ENCODE results near the gene GINS3. TPM values are rescaled to one million over a fixed set of nuclear protein-coding genes. Genes with fewer than 3 reads are reported as not detected.
"Not testable (repeated sequence)": the region's sequence is repeated elsewhere in the genome, so short reads cannot be mapped to it uniquely, and the experiment has no call there.

Gene GINS3
- total and polyA plus RNA-seq, 2 experiments from 2014 or later: 2.1 to 3.0 TPM

DNA sequence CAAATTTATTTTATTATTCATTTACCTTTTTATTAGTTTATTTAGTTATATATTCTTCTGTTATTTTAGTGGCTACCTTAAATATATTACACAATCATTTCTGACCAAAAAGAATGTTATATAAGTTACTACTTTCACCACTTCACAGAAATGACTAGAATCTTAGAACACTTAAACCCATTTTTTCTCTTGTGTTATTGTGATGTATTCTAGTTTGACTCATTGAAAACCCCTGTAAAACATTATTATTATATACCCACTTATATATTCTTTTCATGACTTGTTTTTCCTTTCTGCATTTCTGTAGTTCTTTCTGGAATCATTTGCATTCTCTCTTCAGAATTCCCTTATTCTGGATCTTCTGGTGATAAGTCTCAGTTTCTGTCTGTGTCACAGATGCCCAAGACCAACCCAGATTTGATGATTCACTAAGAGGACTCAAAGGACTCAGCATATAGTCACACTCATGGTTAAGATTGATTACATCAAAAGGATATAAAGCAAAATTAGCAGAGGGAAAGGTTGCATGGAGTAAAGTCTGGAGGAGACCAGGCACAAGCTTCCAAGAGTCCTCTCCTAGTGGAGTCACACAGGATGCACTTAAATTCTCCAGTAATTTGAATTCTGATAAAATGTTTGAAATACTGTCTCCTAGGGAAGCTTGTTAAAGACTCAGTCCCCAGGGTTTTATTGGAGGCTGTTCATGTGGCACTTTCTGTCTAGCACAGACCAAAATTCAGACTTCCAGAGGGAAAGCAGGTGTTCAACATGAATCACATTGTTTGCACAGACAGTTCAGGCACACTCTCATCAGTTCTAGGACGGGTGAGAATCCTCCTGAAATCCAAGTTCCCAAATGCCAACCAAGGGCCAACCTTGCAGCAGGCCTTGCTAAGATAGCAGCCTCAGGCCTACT, 7.7 kb downstream of the GINS3 start:
- Histone ChIP-seq H3K36me3 (replicated peaks; ENCODE audit: insufficient read depth, low read depth) (no peaks in the 10 kb centered on the region), H3K4me1 (ENCODE audit: insufficient read depth) (no peaks in the 10 kb centered on the region), H3K79me2 (no peaks in the 10 kb centered on the region), H3K4me2 (no peak overlapping the region), H3K9me2 (replicated peaks; ENCODE audit: insufficient read depth) (no peaks in the 10 kb centered on the region), H3K4me3 (no peak overlapping the region), H3K27me3 (no peaks in the 10 kb centered on the region), H4K20me1 (ENCODE audit: insufficient read depth, poor library complexity, severe bottlenecking) (no peaks in the 10 kb centered on the region), H3K27ac (no peak overlapping the region), H2AFZ (no peak overlapping the region), H3K9me3 (ENCODE audit: low read depth) (no peaks in the 10 kb centered on the region)
- DNase-seq (ENCODE audit: low spot score): no peak
- TF ChIP-seq, protein P1, sequence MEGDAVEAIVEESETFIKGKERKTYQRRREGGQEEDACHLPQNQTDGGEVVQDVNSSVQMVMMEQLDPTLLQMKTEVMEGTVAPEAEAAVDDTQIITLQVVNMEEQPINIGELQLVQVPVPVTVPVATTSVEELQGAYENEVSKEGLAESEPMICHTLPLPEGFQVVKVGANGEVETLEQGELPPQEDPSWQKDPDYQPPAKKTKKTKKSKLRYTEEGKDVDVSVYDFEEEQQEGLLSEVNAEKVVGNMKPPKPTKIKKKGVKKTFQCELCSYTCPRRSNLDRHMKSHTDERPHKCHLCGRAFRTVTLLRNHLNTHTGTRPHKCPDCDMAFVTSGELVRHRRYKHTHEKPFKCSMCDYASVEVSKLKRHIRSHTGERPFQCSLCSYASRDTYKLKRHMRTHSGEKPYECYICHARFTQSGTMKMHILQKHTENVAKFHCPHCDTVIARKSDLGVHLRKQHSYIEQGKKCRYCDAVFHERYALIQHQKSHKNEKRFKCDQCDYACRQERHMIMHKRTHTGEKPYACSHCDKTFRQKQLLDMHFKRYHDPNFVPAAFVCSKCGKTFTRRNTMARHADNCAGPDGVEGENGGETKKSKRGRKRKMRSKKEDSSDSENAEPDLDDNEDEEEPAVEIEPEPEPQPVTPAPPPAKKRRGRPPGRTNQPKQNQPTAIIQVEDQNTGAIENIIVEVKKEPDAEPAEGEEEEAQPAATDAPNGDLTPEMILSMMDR (IDR thresholded peaks at IDR 0.05; ENCODE audit: poor library complexity): no peak
- no peak for TF ChIP-seq EZH2phosphoT487 (IDR thresholded peaks at IDR 0.05; ENCODE audit: low read depth, severe bottlenecking, unreplicated experiment)
- no peak for TF ChIP-seq EZH2 (IDR thresholded peaks at IDR 0.05; ENCODE audit: borderline replicate concordance)
- 75% methylated on average over 1 of the region's 1 CpG for WGBS (ENCODE audit: low lambda C conversion rate, missing lambda C conversion rate)

DNA sequence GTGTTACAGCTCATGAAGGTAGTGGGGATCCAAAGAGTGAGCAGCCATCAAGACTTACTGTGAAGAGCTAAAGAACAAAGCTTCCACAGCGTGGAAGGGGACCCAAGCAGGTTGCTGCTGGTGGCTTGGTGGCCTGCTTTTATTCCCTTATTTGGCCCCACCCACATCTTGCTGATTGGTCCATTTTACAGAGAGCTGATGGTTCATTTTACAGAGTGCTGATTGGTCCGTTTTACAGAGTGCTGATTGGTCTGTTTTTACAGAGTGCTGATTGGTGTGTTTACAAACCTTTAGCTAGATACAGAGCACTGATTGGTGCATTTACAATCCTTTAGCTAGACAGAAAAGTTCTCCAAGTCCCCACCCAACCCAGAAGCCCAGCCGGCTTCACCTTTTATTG, 9.0 kb downstream of the GINS3 start:
- WGBS (ENCODE audit: low lambda C conversion rate, missing lambda C conversion rate): 89% methylated on average over 3 of the region's 3 CpGs
- H3K27me3 ChIP-seq; H3K9me3 ChIP-seq (ENCODE audit: low read depth); H3K27ac ChIP-seq; H3K9me2 ChIP-seq (replicated peaks; ENCODE audit: insufficient read depth); DNase-seq (ENCODE audit: low spot score); H3K36me3 ChIP-seq (replicated peaks; ENCODE audit: insufficient read depth, low read depth); H3K4me3 ChIP-seq; H3K4me2 ChIP-seq; H3K4me1 ChIP-seq (ENCODE audit: insufficient read depth); H2AFZ ChIP-seq; H3K79me2 ChIP-seq; H4K20me1 ChIP-seq (ENCODE audit: insufficient read depth, poor library complexity, severe bottlenecking): not testable (repeated sequence)

DNA sequence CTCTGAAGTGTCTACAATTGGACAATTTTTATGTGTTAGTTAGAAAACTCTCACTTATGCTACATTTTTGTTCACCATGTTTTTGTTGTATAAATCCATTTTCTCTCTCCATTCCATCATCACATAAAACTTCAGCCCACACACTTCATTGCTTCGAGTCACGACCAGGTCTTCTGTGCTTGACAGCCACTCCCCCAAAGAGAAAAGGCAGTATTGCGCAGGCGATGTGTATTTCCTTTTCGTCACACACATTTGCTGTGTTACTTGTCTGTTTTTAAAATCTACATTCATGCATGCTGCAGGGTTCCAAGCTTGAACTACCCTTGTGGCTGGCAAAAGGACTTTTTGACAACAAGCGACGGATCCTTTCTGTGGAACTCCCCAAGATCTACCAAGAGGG, 10.5 kb downstream of the GINS3 start:
- Histone ChIP-seq H3K79me2 (no peaks in the 10 kb centered on the region), H3K36me3 (replicated peaks; ENCODE audit: insufficient read depth, low read depth) (no peaks in the 10 kb centered on the region), H2AFZ (no peak overlapping the region), H3K4me3 (no peak overlapping the region), H3K27ac (no peak overlapping the region), H3K9me3 (ENCODE audit: low read depth) (no peaks in the 10 kb centered on the region), H3K4me2 (no peak overlapping the region), H3K4me1 (ENCODE audit: insufficient read depth) (no peaks in the 10 kb centered on the region), H4K20me1 (ENCODE audit: insufficient read depth, poor library complexity, severe bottlenecking) (no peaks in the 10 kb centered on the region), H3K27me3 (no peaks in the 10 kb centered on the region), H3K9me2 (replicated peaks; ENCODE audit: insufficient read depth) (no peaks in the 10 kb centered on the region)
- 96% methylated on average over 7 of the region's 7 CpGs for WGBS (ENCODE audit: low lambda C conversion rate, missing lambda C conversion rate)
- TF ChIP-seq EZH2phosphoT487 (IDR thresholded peaks at IDR 0.05; ENCODE audit: low read depth, severe bottlenecking, unreplicated experiment) (no peak), EZH2 (IDR thresholded peaks at IDR 0.05; ENCODE audit: borderline replicate concordance) (no peak)
- TF ChIP-seq, protein P1 (IDR thresholded peaks at IDR 0.05; ENCODE audit: poor library complexity): no peak
- DNase-seq (ENCODE audit: low spot score): no peak

DNA sequence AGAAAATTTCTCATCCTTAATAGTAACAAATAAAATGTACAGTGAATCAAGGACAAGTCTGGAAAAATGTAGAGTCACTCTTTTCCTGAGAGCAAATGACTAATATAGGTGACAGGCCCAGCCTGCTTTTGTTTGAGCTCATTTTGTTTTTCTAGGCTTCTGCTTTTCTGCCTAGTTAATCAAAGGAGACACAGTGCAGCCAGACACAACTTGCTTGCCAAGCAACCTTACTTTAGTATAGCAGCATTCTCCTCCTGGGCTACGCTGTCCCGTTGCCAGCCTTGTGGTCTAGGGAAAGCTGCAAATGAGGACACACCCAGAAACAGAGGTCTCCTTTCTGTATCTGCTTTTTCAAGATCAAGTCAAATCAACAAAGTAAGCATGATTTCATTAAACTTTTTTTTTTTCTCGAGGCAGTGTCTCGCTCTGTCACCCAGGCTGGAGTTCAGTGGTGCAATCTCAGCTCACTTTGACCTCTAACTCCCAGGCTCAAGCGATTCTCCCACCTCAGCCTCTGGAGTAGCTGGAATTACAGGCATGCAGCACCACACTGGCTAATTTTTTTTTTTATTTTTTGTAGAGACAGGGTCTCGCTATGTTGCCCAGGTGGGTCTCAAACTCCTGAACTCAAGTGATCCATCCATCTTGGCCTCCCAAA, 17.2 kb downstream of the GINS3 start:
- no peak for DNase-seq (ENCODE audit: low spot score)
- Histone ChIP-seq H3K36me3 (replicated peaks; ENCODE audit: insufficient read depth, low read depth) (no peaks in the 10 kb centered on the region), H3K4me2 (no peak overlapping the region), H3K9me3 (ENCODE audit: low read depth) (no peaks in the 10 kb centered on the region), H2AFZ (no peak overlapping the region), H4K20me1 (ENCODE audit: insufficient read depth, poor library complexity, severe bottlenecking) (no peaks in the 10 kb centered on the region), H3K27ac (no peak overlapping the region), H3K4me1 (ENCODE audit: insufficient read depth) (no peaks in the 10 kb centered on the region), H3K79me2 (no peaks in the 10 kb centered on the region), H3K27me3 (no peaks in the 10 kb centered on the region), H3K4me3 (no peak overlapping the region), H3K9me2 (replicated peaks; ENCODE audit: insufficient read depth) (no peaks in the 10 kb centered on the region)
- TF ChIP-seq, protein P1 (IDR thresholded peaks at IDR 0.05; ENCODE audit: poor library complexity): no peak
- TF ChIP-seq EZH2 (IDR thresholded peaks at IDR 0.05; ENCODE audit: borderline replicate concordance) (no peak), EZH2phosphoT487 (IDR thresholded peaks at IDR 0.05; ENCODE audit: low read depth, severe bottlenecking, unreplicated experiment) (no peak)
- 84% methylated on average over 6 of the region's 6 CpGs for WGBS (ENCODE audit: low lambda C conversion rate, missing lambda C conversion rate)
